CD14-positive monocyte (primary cell): Measurements from ENCODE around the gene TBC1D16. TPM values are rescaled to one million over a fixed set of nuclear protein-coding genes. Genes with fewer than 3 reads are reported as not detected.

Experiments used
- DNase-seq, 3 donors: peaks; one replicate each; pipeline ENCODE4 v3.0.0-alpha.2; 2011 to 2022
- H2AFZ ChIP-seq: 2 replicates; pipeline ENCODE4 v1.6.0; 2012; ENCODE audit warnings: mild to moderate bottlenecking, low read depth, low read length, inconsistent platforms; ENCODE audit not compliant: insufficient read depth, poor library complexity, severe bottlenecking
- H3K27ac ChIP-seq, 2 donors: 1 replicate in 1 of 2; 2 replicates in 1 of 2; pipeline ENCODE4 v1.5.1; 2012 to 2013; ENCODE audit warnings: low read length in 2 of 2, control low read depth in 1 of 2, inconsistent platforms in 1 of 2, low read depth in 1 of 2, mild to moderate bottlenecking in 1 of 2
- H3K27me3 ChIP-seq, 2 donors: one replicate each; pipeline versions ENCODE4 v1.6.0 to v1.6.1; 2011 to 2013; ENCODE audit warnings: low read length in 2 of 2; ENCODE audit not compliant: control insufficient read depth in 2 of 2, insufficient read depth in 2 of 2
- H3K36me3 ChIP-seq, 2 donors: replicated peaks in 1 of 2; 1 replicate in 1 of 2; 2 replicates in 1 of 2; pipeline versions ENCODE4 v1.5.1 to v1.6.1; 2012 to 2013; ENCODE audit warnings: low read length in 2 of 2, control low read depth in 1 of 2, inconsistent platforms in 1 of 2, mild to moderate bottlenecking in 1 of 2; ENCODE audit not compliant: insufficient read depth in 2 of 2, control insufficient read depth in 1 of 2
- H3K4me1 ChIP-seq, 2 donors: 1 replicate in 1 of 2; 2 replicates in 1 of 2; pipeline versions ENCODE4 v1.5.1 to v1.6.1; 2012 to 2013; ENCODE audit warnings: low read length in 2 of 2, control low read depth in 1 of 2, inconsistent platforms in 1 of 2, mild to moderate bottlenecking in 1 of 2, moderate library complexity in 1 of 2; ENCODE audit not compliant: insufficient read depth in 2 of 2, control insufficient read depth in 1 of 2
- H3K4me2 ChIP-seq: replicated peaks from 2 replicates; pipeline ENCODE3; 2012; ENCODE audit warnings: low read length, moderate library complexity, mild to moderate bottlenecking; ENCODE audit not compliant: poor library complexity, severe bottlenecking; ENCODE audit errors: extremely low read depth
- H3K4me3 ChIP-seq, 3 experiments: fragments of 200-600 bp in 1 of 3; sonication (generic) in 1 of 3; replicated peaks in 1 of 3; 1 replicate in 2 of 3; 2 replicates in 1 of 3; pipeline ENCODE4 v1.5.1; 2011 to 2013; ENCODE audit warnings: low read length in 3 of 3, mild to moderate bottlenecking in 3 of 3, control low read depth in 2 of 3, low read depth in 2 of 3, inconsistent platforms in 1 of 3, moderate library complexity in 1 of 3
- H3K79me2 ChIP-seq: 2 replicates; pipeline ENCODE4 v1.6.0; 2012; ENCODE audit warnings: mild to moderate bottlenecking, control low read depth, inconsistent platforms, low read length, moderate library complexity; ENCODE audit not compliant: insufficient read depth
- H3K9ac ChIP-seq: 2 replicates; pipeline ENCODE4 v1.6.0; 2017; ENCODE audit warnings: low read length, mild to moderate bottlenecking; ENCODE audit not compliant: insufficient read depth, poor library complexity, severe bottlenecking
- H3K9me3 ChIP-seq, 2 donors: replicated peaks in 1 of 2; 1 replicate in 1 of 2; 2 replicates in 1 of 2; pipeline versions ENCODE4 v1.5.1 to v1.6.1; 2012 to 2013; ENCODE audit warnings: low read length in 2 of 2, control low read depth in 1 of 2; ENCODE audit not compliant: control insufficient read depth in 1 of 2, insufficient read depth in 1 of 2
- H4K20me1 ChIP-seq: 2 replicates; pipeline ENCODE4 v1.6.0; 2012; ENCODE audit warnings: mild to moderate bottlenecking, low read length, control low read depth, moderate library complexity; ENCODE audit not compliant: insufficient read depth
- H3K27ac Mint-ChIP-seq, 7 donors: one replicate each; pipeline ENCODE4 v1.8.0; 2020; ENCODE audit warnings: mild to moderate bottlenecking in 7 of 7, mixed read lengths in 7 of 7, moderate library complexity in 6 of 7, inconsistent platforms in 2 of 7
- H3K27me3 Mint-ChIP-seq, 3 donors: one replicate each; pipeline ENCODE4 v1.8.0; 2021 to 2022; ENCODE audit warnings: low read depth in 3 of 3, mild to moderate bottlenecking in 3 of 3, mixed read lengths in 3 of 3, moderate library complexity in 3 of 3, inconsistent platforms in 1 of 3
- H3K36me3 Mint-ChIP-seq, 2 donors: one replicate each; pipeline ENCODE4 v1.8.0; 2020; ENCODE audit warnings: mixed read lengths in 2 of 2, inconsistent platforms in 1 of 2, mild to moderate bottlenecking in 1 of 2
- H3K4me1 Mint-ChIP-seq: one replicate; pipeline ENCODE4 v1.8.0; 2020; ENCODE audit warnings: mild to moderate bottlenecking, mixed read lengths
- H3K4me3 Mint-ChIP-seq, 2 donors: one replicate each; pipeline ENCODE4 v1.8.0; 2020; ENCODE audit warnings: mild to moderate bottlenecking in 2 of 2, mixed read lengths in 2 of 2, moderate library complexity in 1 of 2
- H3K9me3 Mint-ChIP-seq, 7 donors: one replicate each; pipeline ENCODE4 v1.8.0; 2020 to 2022; ENCODE audit warnings: mixed read lengths in 7 of 7, mild to moderate bottlenecking in 6 of 7, moderate library complexity in 6 of 7, inconsistent platforms in 2 of 7
- CTCF ChIP-seq: fragments of 200-600 bp; IDR thresholded peaks from one replicate; pipeline ENCODE4 v1.8.0; 2022; ENCODE audit warnings: antibody characterized with exemption, mild to moderate bottlenecking
- WGBS: methylation state at CpG from one replicate; pipeline ENCODE4 v1.1.5; 2013; ENCODE audit warnings: missing lambda C conversion rate; ENCODE audit not compliant: insufficient coverage; 5-methylcytosine and 5-hydroxymethylcytosine counted together
- intact Hi-C, 2 donors: fragments of 100-400 bp; cut with micrococcal nuclease; formaldehyde crosslinking; loops; one replicate each; pipeline versions ENCODE4 v1.15.0 to v1.15.1; 2023
- polyA plus RNA-seq, 3 donors: library from polyadenylated mRNA; depleted of rRNA in 1 of 3; unstranded in 2 of 3; stranded (reverse) in 1 of 3; fragments of 300-500 nt in 2 of 3; fragments of >200 nt in 1 of 3; fragmentation: Illumina TruSeq in 2 of 3; gene quantifications; 1 replicate in 2 of 3; 2 replicates in 1 of 3; pipeline ENCODE4 v1.2.3, GENCODE V29; 2012 to 2021

TBC1D16 gene
- polyA plus RNA-seq, 3 donors, result 0.11 to 0.53 (median 0.27) TPM

GRCh38 chr17:80050706-80051105 lies 15.0 kb upstream of the TBC1D16 start:
- TF ChIP-seq CTCF, result no peak
- intact Hi-C loops, result no loop called here
- no peak overlapping the region for H3K27ac Mint-ChIP-seq

GRCh38 chr17:80049986-80050385 lies 14.3 kb upstream of the TBC1D16 start:
- Mint-ChIP-seq H3K9me3 (no peaks in the 10 kb centered on the region), H3K36me3 (no peaks in the 10 kb centered on the region), H3K4me3 (no peak overlapping the region), H3K4me1 (no peaks in the 10 kb centered on the region), H3K27ac (no peak overlapping the region), H3K27me3 (peaks cover 2 to 4% (median 2%) of the 10 kb centered on the region in 3 donors)
- no peak overlapping the region for H3K9ac ChIP-seq
- WGBS, result 94% methylated on average over 20 of the region's 21 CpGs
- H3K4me3 ChIP-seq, result no peak overlapping the region
- H3K79me2 ChIP-seq, result no peaks in the 10 kb centered on the region
- no peaks in the 10 kb centered on the region for H4K20me1 ChIP-seq
- H3K4me1 ChIP-seq, result no peaks in the 10 kb centered on the region
- no peak overlapping the region for H3K27ac ChIP-seq
- no peaks in the 10 kb centered on the region for H3K27me3 ChIP-seq
- H2AFZ ChIP-seq, result no peak overlapping the region
- intact Hi-C loops, result no loop called here
- TF ChIP-seq CTCF, result no peak
- no peak for DNase-seq
- no peaks in the 10 kb centered on the region for H3K9me3 ChIP-seq
- H3K4me2 ChIP-seq, result no peak overlapping the region
- no peaks in the 10 kb centered on the region for H3K36me3 ChIP-seq

More at GRCh38 chr17:80050706-80051105, 15.0 kb upstream of the TBC1D16 start:
- H3K9me3 Mint-ChIP-seq, result no peaks in the 10 kb centered on the region
- WGBS, result 99% methylated on average over 15 of the region's 16 CpGs
- DNase-seq, result no peak
- Histone ChIP-seq H2AFZ (no peak overlapping the region), H3K4me2 (no peak overlapping the region), H4K20me1 (no peaks in the 10 kb centered on the region), H3K79me2 (no peaks in the 10 kb centered on the region), H3K4me1 (no peaks in the 10 kb centered on the region), H3K27ac (no peak overlapping the region), H3K9ac (no peak overlapping the region), H3K9me3 (no peaks in the 10 kb centered on the region), H3K4me3 (no peak overlapping the region), H3K36me3 (no peaks in the 10 kb centered on the region), H3K27me3 (no peaks in the 10 kb centered on the region)
- H3K4me3 Mint-ChIP-seq, result no peak overlapping the region
- no peaks in the 10 kb centered on the region for H3K36me3 Mint-ChIP-seq
- H3K4me1 Mint-ChIP-seq, result no peaks in the 10 kb centered on the region
- H3K27me3 Mint-ChIP-seq, result peaks cover 2 to 3% (median 2%) of the 10 kb centered on the region in 3 donors
